Psoas muscle (tissue), 8 donors: ENCODE results near the gene KCTD16. TPM values are rescaled to one million over a fixed set of nuclear protein-coding genes. Genes with fewer than 3 reads are reported as not detected.

Experiments
- ATAC-seq, 4 donors: fragments of 200-7000 bp; cut with Tn5 transposase; one replicate each; pipeline ENCODE4 v1.9.1; 2020; ENCODE audit warnings: moderate library complexity in 3 of 4, mild to moderate bottlenecking in 2 of 4
- DNase-seq, 2 donors: peaks; one replicate each; pipeline ENCODE4 v3.0.0-alpha.2; 2020
- H3K27ac ChIP-seq: fragments of 200-600 bp; one replicate; pipeline ENCODE4 v1.8.0; 2022
- H3K27me3 ChIP-seq, 3 donors: fragments of 200-600 bp in 1 of 3; one replicate each; pipeline versions ENCODE4 v1.6.1 to v1.8.0; 2013 to 2022; ENCODE audit warnings: low read length in 2 of 3, mild to moderate bottlenecking in 2 of 3, moderate library complexity in 1 of 3; ENCODE audit not compliant: insufficient read depth in 3 of 3
- H3K36me3 ChIP-seq, 2 donors: fragments of 200-600 bp in 1 of 2; one replicate each; pipeline versions ENCODE4 v1.6.1 to v1.8.0; 2013 to 2022; ENCODE audit warnings: low read depth in 1 of 2, mild to moderate bottlenecking in 1 of 2, moderate library complexity in 1 of 2; ENCODE audit not compliant: insufficient read depth in 1 of 2
- H3K4me1 ChIP-seq: fragments of 200-600 bp; one replicate; pipeline ENCODE4 v1.8.0; 2022
- H3K4me3 ChIP-seq: fragments of 200-600 bp; one replicate; pipeline ENCODE4 v1.8.0; 2022; ENCODE audit warnings: mild to moderate bottlenecking
- H3K9me3 ChIP-seq: fragments of 200-600 bp; one replicate; pipeline ENCODE4 v1.8.0; 2022
- CTCF ChIP-seq: fragments of 200-600 bp; IDR thresholded peaks from one replicate; pipeline ENCODE4 v1.8.0; 2022; ENCODE audit warnings: antibody characterized with exemption
- WGBS, 3 donors: extraction: QIAGEN DNeasy Blood & Tissue Kit; methylation state at CpG; one replicate each; pipeline versions ENCODE4 v1.1.6 to v1.1.7; 2013; 5-methylcytosine and 5-hydroxymethylcytosine counted together
- intact Hi-C, 2 donors: fragments of 100-400 bp; cut with DNase I; formaldehyde crosslinking; loops; one replicate each; pipeline versions ENCODE4 v1.11.0 to v1.14.2; 2022
- polyA plus RNA-seq, 3 donors: library from polyadenylated mRNA; stranded (reverse); fragments of 200-250 nt; gene quantifications; one replicate each; pipeline ENCODE4 v1.2.3, GENCODE V29; 2013
- total RNA-seq, 4 donors: library from RNA; stranded (reverse); fragmentation: NEBNext Ultra II Directional in 2 of 4; extraction: Animal tissue kit (Norgen Biotek cat#: 25700) in 2 of 4; gene quantifications; one replicate each; pipeline versions ENCODE4 v1.2.1 to v1.2.4, GENCODE V29; 2021 to 2023
- donor health status: healthy with polysubstance abuse.
- donor health status: DM: no; HTN: no; CAD: no; lungs with moderate emphysema.
- donor health status: Bipolar disorder and iron deficiency.
- donor health status: healthy.
- donor health status: DM: yes; HTN: yes; CAD: no.
- donor health status: DM: no; HTN: no; CAD: no.
- donor health status: DM: no; HTN: no; CAD: no.
- donor health status: DM: yes; HTN: yes; CAD: no.

Gene KCTD16
- total and polyA plus RNA-seq, 7 donors = 0.01 to 0.04 (median 0.01) TPM; not detected in 4

GRCh38 chr5:144462577-144462976, 291.9 kb downstream of the KCTD16 start:
- no peak for ATAC-seq
- WGBS, 3 donors = 64 to 70% (median 68%) methylated on average over 2 of the region's 2 CpGs
- Histone ChIP-seq H3K36me3 (no peaks in the 10 kb centered on the region), H3K27ac (no peak overlapping the region), H3K4me1 (no peaks in the 10 kb centered on the region), H3K4me3 (no peak overlapping the region), H3K27me3 (no peaks in the 10 kb centered on the region), H3K9me3 (no peaks in the 10 kb centered on the region)
- TF ChIP-seq CTCF = no peak
- intact Hi-C loops = no loop called here
- no peak for DNase-seq

GRCh38 chr5:144463481-144464223, 293.0 kb downstream of the KCTD16 start:
- TF ChIP-seq CTCF = no peak
- DNase-seq = no peak
- WGBS, 3 donors = 77 to 84% (median 81%) methylated on average over 3 of the region's 3 CpGs
- intact Hi-C loops = no loop called here
- Histone ChIP-seq H3K9me3 (no peaks in the 10 kb centered on the region), H3K27ac (no peak overlapping the region), H3K36me3 (no peaks in the 10 kb centered on the region), H3K27me3 (no peaks in the 10 kb centered on the region), H3K4me3 (no peak overlapping the region), H3K4me1 (no peaks in the 10 kb centered on the region)
- no peak for ATAC-seq

GRCh38 chr5:144464306-144464705, 293.6 kb downstream of the KCTD16 start:
- H3K27ac ChIP-seq = no peak overlapping the region
- H3K4me1 ChIP-seq = no peaks in the 10 kb centered on the region
- H3K9me3 ChIP-seq = no peaks in the 10 kb centered on the region
- H3K27me3 ChIP-seq = no peaks in the 10 kb centered on the region
- no peak overlapping the region for H3K4me3 ChIP-seq
- intact Hi-C loops = no loop called here
- WGBS, 3 donors = 56 to 85% (median 82%) methylated on average over 1 of the region's 1 CpG
- no peaks in the 10 kb centered on the region for H3K36me3 ChIP-seq
- ATAC-seq (no peak), DNase-seq (no peak)
- no peak for TF ChIP-seq CTCF

- no peaks in the 10 kb centered on the region for H3K4me1 ChIP-seq
- 62 to 75% (median 72%) methylated on average over 4 of the region's 4 CpGs for WGBS, 3 donors
- H3K36me3 ChIP-seq = no peaks in the 10 kb centered on the region
- no peak for TF ChIP-seq CTCF
- H3K27ac ChIP-seq = no peak overlapping the region
- DNase-seq = no peak
- no peaks in the 10 kb centered on the region for H3K9me3 ChIP-seq
- ATAC-seq = no peak
- no peaks in the 10 kb centered on the region for H3K27me3 ChIP-seq
- intact Hi-C loops = no loop called here
- H3K4me3 ChIP-seq = no peak overlapping the region
These were observed 294.8 kb downstream of the KCTD16 start for GRCh38 chr5:144465441-144465840.

GRCh38 chr5:144467792-144468191, 297.1 kb downstream of the KCTD16 start:
- Histone ChIP-seq H3K4me1 (no peaks in the 10 kb centered on the region), H3K36me3 (no peaks in the 10 kb centered on the region), H3K4me3 (no peak overlapping the region), H3K27ac (no peak overlapping the region), H3K9me3 (no peaks in the 10 kb centered on the region), H3K27me3 (no peaks in the 10 kb centered on the region)
- 27 to 33% (median 31%) methylated on average over 2 of the region's 2 CpGs for WGBS, 3 donors
- DNase-seq (peak in 1 of 2 donors; percentile 39), ATAC-seq (no peak)
- intact Hi-C loops = no loop called here
- no peak for TF ChIP-seq CTCF
